NCI-H1930 (cell line): ENCODE measurements around the gene INPP5D.
A peak's percentile ranks its signal among the peaks of the same experiment; 100 is the strongest.

Experiments
- DNase-seq, 2 experiments: peaks; one replicate each; lab custom pipeline; 2025; lab: John Stamatoyannopoulos, UW

INPP5D gene

DNA sequence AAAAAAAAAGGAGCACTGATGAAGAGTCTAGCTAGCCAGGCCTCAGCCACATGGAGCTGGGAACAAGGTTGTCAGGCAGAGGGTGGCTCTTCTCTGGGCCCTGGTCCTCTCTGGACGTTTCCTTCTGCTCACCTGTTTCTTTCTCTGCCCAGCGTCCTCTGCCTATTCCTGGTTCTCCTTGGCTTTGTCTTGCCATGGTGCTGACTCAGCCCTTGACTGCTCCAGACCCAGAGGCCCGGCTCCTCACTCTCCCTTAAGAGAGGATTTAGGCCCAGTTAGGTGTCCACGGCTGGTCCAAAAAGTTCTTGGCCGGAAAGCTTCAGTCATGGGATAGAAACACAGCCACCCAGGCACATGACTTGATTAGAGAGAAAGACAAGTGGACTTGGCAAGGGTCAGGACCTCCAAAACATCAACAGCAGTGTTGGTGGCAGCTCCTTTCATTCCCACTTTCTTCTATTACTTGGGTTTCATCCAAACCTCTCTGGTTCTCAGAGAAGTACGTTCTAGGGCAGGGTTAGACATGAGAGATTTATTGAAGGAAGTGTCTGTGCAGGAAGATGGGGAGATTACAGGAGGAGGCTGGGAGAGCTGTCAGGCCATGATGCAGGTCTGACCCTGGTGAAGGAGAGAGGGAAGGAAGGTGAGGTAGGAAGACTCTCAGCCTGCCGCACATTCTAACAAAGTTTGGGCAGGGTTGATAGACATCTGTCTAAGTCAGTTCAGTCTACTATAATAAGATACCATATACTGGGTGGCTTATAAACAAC lies 176.9 kb downstream of the INPP5D start:
- no peak for DNase-seq

- DNase-seq = no peak
Observed at GRCh38 chr2:233240897-233241296, 180.8 kb downstream of the INPP5D start.

DNA sequence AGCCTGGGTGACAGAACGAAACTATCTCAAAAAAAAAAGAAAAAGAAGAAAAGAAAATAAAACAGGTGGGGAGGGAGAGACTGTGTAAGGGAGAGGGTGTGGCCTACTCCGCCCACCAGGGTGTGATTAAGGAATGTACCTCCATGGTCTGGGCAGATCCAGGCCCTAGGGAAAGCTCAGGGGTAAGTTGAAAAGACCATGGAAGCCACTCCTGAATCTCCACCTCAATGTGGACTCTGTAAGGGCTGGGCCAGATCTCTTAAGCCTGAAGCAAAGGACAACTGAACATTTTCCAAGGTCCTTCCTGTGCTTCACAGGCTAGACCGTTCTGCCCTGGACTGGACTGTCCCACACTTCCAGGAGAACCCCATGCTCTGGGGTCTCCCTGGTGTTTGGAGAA lies 181.7 kb downstream of the INPP5D start:
- DNase-seq = no peak

DNA sequence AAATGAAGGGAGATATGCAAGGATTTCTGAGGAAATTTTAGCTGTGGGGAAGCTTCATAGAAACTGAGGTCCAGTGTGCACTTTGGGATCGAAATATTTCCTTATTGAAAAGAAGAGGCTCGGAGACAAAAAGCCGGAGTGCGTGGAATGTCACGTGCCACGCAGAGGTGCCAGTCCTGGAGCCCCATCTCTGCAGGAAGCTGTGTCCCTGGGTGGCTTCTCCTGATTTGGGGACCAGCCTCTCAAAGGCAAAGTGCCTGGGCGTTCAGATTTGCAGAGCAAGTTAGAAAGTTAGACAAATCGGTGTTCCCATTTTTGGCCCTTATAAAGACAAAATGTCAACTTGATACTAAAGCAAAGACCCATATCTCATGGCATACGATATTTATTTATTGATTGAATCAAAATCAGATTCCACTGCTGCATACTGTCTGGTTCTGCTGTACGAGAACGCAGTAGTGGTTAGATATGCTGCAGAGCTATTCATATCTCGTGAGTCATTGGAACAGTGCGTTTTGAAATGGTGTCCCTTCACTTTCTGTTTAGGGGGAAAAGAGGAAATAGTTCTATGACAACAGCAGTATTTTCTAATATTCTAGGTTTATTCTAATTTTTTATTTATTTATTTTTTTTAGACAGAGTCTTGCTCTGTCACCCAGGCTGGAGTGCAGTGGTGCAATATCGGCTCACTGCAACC lies 182.2 kb downstream of the INPP5D start:
- no peak for DNase-seq

- no peak for DNase-seq
Observed at GRCh38 chr2:233243348-233243747, 183.2 kb downstream of the INPP5D start.

DNA sequence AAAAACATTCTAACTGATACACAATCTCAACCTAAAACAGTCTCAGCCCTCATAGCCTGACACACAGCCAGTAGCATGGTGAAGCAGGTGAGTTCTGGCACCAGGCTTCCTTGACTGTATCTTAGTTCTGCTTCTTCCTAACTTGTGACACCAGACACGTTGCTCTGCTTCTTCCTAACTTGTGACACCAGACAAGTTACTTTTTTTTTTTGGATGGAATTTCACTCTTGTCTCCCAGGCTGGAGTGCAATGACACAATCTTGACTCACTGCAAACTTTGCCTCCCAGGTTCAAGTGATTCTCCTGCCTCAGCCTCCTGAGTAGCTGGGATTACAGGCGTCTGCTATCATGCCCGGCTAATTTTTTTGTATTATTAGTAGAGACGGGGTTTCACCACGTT lies 184.7 kb downstream of the INPP5D start:
- no peak for DNase-seq

- no peak for DNase-seq
Observed at GRCh38 chr2:233245406-233245805, 185.3 kb downstream of the INPP5D start.

DNA sequence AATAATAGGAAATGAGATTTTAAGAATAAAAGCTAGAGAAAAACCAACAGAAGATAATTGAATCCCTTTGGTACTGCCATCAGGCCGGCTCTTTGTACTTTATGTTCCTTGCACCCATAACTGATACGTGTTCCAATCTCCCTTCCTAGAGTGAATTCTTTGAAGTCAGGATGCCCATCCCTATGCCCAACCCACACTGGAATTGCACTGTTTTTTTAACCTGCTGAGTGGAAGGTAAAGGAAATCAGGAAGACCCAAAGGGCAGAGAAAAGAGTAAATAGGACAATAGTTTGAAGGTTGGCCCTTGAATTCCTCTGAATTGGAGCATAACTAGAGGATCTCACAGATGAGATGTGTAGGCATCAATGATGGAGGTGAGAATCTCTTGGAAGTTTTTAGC lies 187.0 kb downstream of the INPP5D start:
- DNase-seq = no peak

DNA sequence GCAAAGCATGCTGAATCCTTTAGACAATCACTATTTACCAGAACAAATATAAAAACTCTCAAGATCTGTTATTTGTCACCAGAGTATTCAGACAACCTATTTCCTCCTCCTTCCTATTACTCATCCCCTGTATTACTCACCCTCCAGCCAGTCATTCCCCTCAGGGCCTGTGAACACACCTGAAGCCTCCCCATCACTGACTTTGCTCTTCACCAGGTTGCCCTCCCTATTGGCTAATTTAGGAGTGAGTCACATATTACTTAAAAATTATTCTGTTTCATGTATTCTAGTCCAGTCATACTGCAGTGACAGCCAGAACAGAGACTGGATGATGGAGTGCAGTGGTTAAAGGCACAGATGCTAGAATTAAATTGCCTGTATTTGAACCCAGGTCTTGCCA lies 187.6 kb downstream of the INPP5D start:
- no peak for DNase-seq

- DNase-seq = no peak
Observed at GRCh38 chr2:233248999-233249398, 188.9 kb downstream of the INPP5D start.

- DNase-seq = no peak
Observed at GRCh38 chr2:233250568-233250967, 190.4 kb downstream of the INPP5D start.

DNA sequence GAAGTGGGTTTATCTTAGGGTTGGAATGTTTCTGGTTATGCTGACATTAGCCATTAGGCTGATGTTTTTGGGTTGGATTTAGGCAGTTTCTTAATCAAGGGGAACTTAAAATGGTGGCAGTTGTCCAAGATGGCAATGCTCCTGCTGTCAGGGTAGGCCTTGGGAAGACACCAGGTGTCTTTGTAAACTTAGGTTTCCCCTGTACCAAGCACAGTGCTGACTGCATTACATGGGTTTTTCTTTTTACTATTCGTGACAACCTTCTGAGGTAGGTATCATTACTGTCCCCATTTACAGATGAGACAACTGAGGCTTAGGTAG lies 190.8 kb downstream of the INPP5D start:
- no peak for DNase-seq

DNA sequence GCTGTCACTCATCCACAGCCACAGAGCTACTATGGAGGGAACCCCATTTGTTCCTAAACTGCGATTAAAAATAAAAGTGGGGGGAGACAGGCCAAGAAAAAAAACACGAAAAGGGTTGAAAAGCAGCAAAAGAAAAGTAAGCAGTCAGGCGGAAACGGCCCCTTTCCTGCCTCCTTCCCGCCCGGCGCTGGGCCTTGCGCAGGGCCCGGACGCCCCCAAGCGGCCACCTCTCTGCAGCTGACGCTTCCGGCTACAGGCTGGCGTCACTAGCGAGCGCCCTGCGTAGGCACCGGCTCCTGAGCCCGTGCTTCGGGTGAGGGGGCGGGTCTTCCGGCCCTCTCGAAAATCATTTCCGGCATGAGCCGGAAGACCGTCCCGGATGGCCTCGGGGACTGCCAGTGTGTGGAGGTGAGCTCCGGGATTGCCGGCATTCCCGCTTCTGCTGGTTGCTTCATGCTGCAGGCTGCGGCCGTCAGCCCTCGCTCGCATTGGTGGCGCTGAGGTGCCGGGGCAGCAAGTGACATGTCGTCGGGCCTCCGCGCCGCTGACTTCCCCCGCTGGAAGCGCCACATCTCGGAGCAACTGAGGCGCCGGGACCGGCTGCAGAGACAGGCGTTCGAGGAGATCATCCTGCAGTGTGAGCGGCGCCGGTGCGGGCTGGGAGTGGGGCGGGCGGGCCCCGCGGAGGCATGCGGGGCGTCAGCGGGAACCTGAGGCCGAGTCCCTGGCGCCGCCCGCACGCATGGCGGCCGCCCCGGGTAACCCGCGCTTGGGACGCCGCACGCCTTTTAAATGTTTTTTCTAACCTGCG lies 191.4 kb downstream of the INPP5D start, which contains the start of gene ATG16L1:
ATG16L1 (plus strand) TSS at position 368 of the 811 bp plus-strand sequence; CDS start at position 523, 155 bp downstream.
- peak; percentile 88 to 94 for DNase-seq

GRCh38 chr2:233252227-233252626 lies 192.1 kb downstream of the INPP5D start:
- no peak for DNase-seq

- no peak for DNase-seq
Observed at GRCh38 chr2:233255151-233255550, 195.0 kb downstream of the INPP5D start.

- no peak for DNase-seq
Observed at GRCh38 chr2:233256048-233256447, 195.9 kb downstream of the INPP5D start.
